PC-9 (cell line): Measurements from ENCODE around the gene LIN28B.

ENCODE experiments used
- EZH2 ChIP-seq: fragments of 200-600 bp; sonication (generic); IDR thresholded peaks from 2 replicates; pipeline ENCODE4 v1.8.0; 2017; ENCODE audit warnings: antibody characterized with exemption, low read depth
- TF ChIP-seq, protein P1 (sequence below): fragments of 200-600 bp; sonication (generic); conservative IDR thresholded peaks from 2 replicates; pipeline ENCODE4 v1.6.1; 2017; ENCODE audit warnings: mixed run types, antibody characterized with exemption, mild to moderate bottlenecking, moderate library complexity

DNA sequence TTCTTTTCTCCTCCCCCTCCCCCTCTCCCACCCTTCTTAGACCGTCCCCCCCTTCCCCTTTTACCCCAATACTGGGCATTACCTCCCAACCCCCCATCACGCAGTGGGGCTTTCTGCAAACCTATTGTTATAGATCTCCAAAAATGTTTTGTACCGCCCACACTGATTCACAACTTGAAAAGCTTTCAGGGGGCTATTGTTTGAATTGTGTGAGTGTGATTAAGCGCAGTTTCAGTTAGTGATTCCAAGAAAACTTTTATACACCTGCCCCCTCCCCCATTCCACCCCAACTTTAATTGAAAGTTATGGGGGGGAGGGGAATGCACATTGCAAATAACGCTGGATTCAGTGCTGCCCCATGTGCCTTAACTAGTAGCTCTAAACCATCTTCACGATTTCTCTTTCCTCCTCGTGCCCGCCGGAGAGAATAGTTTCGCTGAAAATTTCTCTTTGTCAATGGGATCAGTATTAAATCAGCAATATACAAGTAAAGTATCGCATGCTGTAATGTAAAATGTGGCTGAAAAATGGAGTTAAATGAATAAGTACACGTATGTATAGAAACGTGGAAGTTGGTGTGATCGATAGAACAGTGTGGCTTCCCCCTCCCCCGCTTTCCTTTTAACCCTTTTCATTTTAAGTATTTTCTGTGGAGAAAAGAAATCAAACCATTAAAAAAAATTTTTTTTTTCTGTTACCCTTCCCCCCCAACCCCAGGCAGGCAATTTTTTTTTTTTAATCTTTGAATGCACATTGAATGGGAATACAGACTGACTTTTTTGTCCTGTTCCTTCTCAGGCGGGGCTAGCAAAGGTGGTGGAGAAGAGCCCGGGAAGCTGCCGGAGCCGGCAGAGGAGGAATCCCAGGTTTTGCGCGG lies 632 bp downstream of the LIN28B start:
- TF ChIP-seq, protein P1, sequence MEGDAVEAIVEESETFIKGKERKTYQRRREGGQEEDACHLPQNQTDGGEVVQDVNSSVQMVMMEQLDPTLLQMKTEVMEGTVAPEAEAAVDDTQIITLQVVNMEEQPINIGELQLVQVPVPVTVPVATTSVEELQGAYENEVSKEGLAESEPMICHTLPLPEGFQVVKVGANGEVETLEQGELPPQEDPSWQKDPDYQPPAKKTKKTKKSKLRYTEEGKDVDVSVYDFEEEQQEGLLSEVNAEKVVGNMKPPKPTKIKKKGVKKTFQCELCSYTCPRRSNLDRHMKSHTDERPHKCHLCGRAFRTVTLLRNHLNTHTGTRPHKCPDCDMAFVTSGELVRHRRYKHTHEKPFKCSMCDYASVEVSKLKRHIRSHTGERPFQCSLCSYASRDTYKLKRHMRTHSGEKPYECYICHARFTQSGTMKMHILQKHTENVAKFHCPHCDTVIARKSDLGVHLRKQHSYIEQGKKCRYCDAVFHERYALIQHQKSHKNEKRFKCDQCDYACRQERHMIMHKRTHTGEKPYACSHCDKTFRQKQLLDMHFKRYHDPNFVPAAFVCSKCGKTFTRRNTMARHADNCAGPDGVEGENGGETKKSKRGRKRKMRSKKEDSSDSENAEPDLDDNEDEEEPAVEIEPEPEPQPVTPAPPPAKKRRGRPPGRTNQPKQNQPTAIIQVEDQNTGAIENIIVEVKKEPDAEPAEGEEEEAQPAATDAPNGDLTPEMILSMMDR, result no peak
- TF ChIP-seq EZH2, result no peak
